Bronchial epithelial cell (primary cell): ENCODE data around the gene CDKL4. TPM values are rescaled to one million over a fixed set of nuclear protein-coding genes. Genes with fewer than 3 reads are reported as not detected.

Source experiments
- DNase-seq: peaks from one replicate; pipeline ENCODE4 v3.0.0-alpha.2; 2010; ENCODE audit warnings: low read depth
- FAIRE-seq: peaks from 2 replicates; lab custom pipeline; 2011; peaks lifted over from hg19 to GRCh38; lab: Jason Lieb, UNC
- H3K27me3 ChIP-seq: 2 replicates; pipeline ENCODE4 v1.5.1; 2011; ENCODE audit warnings: low read length; ENCODE audit not compliant: control insufficient read depth, insufficient read depth
- H3K36me3 ChIP-seq: 2 replicates; pipeline ENCODE4 v1.5.1; 2011; ENCODE audit warnings: low read length; ENCODE audit not compliant: control insufficient read depth, insufficient read depth
- H3K4me3 ChIP-seq: 2 replicates; pipeline ENCODE4 v1.5.1; 2011; ENCODE audit warnings: mild to moderate bottlenecking, low read depth, low read length, control low read depth
- total RNA-seq: library from RNA; depleted of rRNA; stranded (reverse); fragments of >200 nt; gene quantifications from 2 replicates; pipeline ENCODE4 v1.2.1, GENCODE V29; 2014
- TF ChIP-seq, protein P1 (sequence below): IDR thresholded peaks from 2 replicates; pipeline ENCODE4 v1.5.1; 2011; ENCODE audit warnings: mild to moderate bottlenecking, moderate library complexity, low read length, control low read depth, inconsistent platforms; ENCODE audit not compliant: insufficient read depth, severe bottlenecking

Gene CDKL4
- total RNA-seq, 1 donor from 2014 or later = 0.26 TPM

DNA sequence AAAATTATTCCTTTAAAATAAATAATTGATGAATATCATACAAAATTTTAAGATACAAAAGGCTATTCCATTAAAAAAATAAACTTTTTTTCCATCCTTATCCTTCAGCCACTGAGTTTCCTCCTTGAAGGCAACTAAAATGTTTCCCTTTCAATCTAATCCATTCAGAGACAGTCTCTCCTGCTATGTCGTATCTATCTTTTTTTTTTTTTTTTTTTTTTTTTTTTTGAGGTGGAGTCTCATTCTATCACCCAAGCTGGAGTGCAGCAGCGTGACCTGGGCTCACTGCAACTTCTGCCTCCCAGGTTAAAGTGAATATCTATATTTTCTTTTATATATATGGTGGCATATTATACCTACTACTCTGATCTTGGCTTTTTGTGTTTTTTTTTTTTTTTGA is 91.3 kb downstream of the CDKL4 start:
- FAIRE-seq (no peak), DNase-seq (no peak)
- Histone ChIP-seq H3K27me3 (no peaks in the 10 kb centered on the region), H3K4me3 (no peak overlapping the region), H3K36me3 (no peaks in the 10 kb centered on the region)
- TF ChIP-seq, protein P1, sequence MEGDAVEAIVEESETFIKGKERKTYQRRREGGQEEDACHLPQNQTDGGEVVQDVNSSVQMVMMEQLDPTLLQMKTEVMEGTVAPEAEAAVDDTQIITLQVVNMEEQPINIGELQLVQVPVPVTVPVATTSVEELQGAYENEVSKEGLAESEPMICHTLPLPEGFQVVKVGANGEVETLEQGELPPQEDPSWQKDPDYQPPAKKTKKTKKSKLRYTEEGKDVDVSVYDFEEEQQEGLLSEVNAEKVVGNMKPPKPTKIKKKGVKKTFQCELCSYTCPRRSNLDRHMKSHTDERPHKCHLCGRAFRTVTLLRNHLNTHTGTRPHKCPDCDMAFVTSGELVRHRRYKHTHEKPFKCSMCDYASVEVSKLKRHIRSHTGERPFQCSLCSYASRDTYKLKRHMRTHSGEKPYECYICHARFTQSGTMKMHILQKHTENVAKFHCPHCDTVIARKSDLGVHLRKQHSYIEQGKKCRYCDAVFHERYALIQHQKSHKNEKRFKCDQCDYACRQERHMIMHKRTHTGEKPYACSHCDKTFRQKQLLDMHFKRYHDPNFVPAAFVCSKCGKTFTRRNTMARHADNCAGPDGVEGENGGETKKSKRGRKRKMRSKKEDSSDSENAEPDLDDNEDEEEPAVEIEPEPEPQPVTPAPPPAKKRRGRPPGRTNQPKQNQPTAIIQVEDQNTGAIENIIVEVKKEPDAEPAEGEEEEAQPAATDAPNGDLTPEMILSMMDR = no peak

DNA sequence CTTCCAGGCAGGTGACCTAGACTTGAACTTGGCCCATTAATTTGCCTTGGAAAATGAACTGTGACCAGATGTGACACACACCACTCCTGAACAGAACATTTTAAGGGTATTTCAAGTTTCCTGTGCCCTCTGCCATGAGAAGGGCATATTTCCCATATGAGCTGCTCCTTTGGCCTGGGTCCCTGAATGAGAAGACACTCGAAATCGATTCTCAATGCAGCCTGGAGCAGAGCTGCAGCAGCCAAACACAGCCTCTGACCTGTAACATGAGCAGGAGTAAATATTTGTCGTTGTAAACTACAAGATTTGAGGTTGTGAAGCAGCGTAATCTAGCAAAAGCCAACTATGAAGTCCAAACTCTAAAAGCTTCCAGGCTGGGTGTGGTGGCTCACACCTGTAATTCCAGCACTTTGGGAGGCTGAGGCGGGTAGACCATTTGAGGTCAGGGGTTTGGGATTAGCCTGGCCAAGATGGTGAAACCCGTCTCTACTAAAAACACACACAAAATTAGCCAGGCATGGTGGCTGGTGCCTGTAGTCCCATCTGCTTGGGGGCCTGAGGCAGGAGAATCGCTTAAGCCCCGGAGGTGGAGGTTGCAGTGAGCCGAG is 92.8 kb downstream of the CDKL4 start:
- TF ChIP-seq, protein P1 = no peak
- H3K27me3 ChIP-seq = no peaks in the 10 kb centered on the region
- no peak for DNase-seq
- H3K36me3 ChIP-seq = no peaks in the 10 kb centered on the region
- H3K4me3 ChIP-seq = no peak overlapping the region
- FAIRE-seq = no peak

DNA sequence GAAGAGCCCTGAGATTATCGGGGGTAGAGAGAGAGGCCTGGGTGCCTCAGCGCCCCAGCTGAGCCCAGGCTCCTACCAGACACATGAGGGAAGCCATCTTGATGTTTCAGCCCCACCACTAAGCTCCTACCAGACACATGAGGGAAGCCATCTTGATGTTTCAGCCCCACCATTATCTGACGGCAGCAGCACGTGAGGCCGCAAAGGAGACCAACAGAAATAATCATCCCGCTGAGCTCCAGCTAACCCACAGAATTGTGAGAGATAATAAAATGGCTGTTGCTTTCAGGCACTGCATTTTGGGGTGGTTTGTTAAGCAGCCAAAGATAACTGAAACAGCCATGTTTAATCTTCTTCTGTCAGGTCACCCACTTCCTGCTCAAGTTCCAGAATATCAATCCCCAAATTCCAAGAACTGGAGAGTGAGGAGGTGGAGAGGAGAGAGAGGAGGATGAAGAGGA is 93.6 kb downstream of the CDKL4 start:
- TF ChIP-seq, protein P1 = no peak
- FAIRE-seq = no peak
- H3K4me3 ChIP-seq = no peak overlapping the region
- DNase-seq = no peak
- no peaks in the 10 kb centered on the region for H3K27me3 ChIP-seq
- no peaks in the 10 kb centered on the region for H3K36me3 ChIP-seq

GRCh38 chr2:39146630-39147029 is 97.1 kb downstream of the CDKL4 start:
- DNase-seq (no peak), FAIRE-seq (no peak)
- H3K4me3 ChIP-seq = no peak overlapping the region
- no peaks in the 10 kb centered on the region for H3K27me3 ChIP-seq
- no peaks in the 10 kb centered on the region for H3K36me3 ChIP-seq
- TF ChIP-seq, protein P1 = no peak

- Histone ChIP-seq H3K4me3 (no peak overlapping the region), H3K36me3 (no peaks in the 10 kb centered on the region), H3K27me3 (no peaks in the 10 kb centered on the region)
- no peak for DNase-seq
- TF ChIP-seq, protein P1 = no peak
- FAIRE-seq = no peak
Observed at GRCh38 chr2:39145906-39146421, 97.8 kb downstream of the CDKL4 start.
